Stimulated activated CD4-positive, alpha-beta T cell treated with anti-CD3 and anti-CD28 coated beads, Interleukin-1b, Interleukin-23, amount 100 ng/mL, for 24 hours (primary cell): Measurements from ENCODE around the gene DCHS2.

ENCODE experiments used
- DNase-seq, 4 experiments: peaks; one replicate each; pipeline ENCODE4 v3.0.0-alpha.2; 2020; ENCODE audit warnings: low read depth in 4 of 4, low spot score in 1 of 4

The DCHS2 gene

GRCh38 chr4:154390324-154390723 is 101.3 kb downstream of the DCHS2 start:
- DNase-seq = no peak

GRCh38 chr4:154389148-154389547 is 102.5 kb downstream of the DCHS2 start:
- no peak for DNase-seq

DNA sequence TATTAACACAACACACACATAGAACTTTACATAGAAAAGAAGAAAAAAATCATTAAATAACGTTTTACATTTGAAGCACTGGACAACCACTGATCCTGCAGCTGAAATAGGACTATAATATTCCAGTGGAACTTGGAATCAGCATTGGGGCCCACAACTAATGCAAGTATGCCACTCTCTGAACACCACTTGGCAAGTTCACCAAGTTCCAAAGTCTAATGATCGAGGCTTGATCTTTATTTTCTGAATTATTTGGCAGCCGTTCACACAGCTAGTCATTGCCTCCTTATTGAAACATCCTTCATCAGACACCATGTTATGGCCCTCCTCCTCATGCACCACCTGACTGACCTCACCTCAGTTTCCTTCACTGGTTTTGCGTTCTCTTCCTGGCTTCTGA is 107.6 kb downstream of the DCHS2 start:
- no peak for DNase-seq

DNA sequence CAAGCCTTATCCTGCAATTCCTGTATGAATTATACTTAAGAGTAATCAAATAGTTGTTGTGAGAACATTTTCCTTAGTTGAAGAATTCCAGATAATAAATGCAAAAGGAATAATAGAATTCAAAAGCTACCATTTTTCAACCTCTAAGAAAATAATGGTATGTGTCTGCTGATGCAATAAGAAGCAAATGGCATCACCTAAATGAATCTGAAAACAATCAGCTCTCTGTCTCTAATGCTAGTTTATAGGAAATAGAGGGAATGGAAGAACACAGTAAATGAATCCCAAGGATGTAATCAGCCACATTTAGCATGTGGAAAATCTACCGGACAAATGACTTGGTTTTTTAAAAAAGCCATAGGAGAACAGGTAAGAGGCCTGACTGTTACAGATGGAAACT is 115.1 kb downstream of the DCHS2 start:
- no peak for DNase-seq

- DNase-seq = no peak
These were observed 123.5 kb downstream of the DCHS2 start for GRCh38 chr4:154368060-154368459.

GRCh38 chr4:154367659-154368058 is 123.9 kb downstream of the DCHS2 start:
- DNase-seq = no peak

DNA sequence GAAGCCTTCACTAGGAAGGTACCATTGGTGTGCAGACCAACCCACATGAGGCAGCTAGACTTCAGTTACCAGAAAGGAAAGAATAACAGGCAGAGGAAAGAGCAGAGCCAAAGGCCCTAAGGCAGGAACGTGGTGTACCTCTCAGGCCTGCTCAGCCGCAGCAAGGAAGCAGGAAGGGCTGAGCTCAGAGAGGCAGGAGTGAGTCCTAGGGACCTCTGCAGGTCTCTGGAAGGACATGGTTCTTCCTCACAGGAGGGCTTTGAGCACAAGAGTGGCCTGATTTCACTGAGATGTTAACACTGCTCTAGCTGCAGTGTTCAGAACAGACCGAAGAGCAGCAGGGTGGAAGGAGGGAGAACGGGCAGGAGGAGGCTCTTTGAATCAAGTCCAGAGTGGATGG is 124.6 kb downstream of the DCHS2 start:
- DNase-seq = no peak

DNA sequence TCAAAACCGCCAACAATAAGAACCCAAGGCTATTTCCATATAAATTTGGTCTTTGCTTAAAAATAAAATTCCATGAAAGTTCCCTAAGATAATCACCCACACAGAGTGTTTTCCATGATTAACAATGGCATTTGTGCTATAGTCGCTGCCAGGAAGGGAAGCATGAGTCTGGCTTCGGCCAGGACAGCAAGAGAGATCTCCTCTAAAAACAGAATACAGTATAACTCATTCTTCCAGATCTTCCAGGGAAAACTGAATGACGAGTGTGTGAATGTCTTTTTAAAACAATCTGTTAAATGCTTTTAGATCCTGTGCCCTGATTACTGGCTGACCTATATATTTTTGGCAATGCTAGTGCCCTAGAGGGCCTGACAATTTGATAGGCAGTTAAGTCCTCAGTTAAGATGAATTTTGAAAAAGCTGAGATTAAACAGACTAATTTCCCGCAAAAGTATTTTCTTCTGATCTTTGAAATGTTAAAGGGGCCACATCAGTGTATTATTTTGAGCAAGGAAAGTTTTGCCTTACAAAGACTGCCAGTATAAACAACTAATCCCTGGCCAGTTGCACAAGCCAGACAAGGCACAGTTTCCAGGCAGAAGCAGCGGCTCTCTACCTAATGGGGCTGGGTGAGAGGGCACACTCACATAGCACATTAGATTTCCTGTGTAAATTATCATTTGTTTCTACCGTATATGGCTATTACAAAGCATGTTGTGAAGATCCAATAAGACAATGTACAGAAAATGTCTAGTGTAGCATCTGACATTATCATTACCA is 127.3 kb downstream of the DCHS2 start:
- no peak for DNase-seq

DNA sequence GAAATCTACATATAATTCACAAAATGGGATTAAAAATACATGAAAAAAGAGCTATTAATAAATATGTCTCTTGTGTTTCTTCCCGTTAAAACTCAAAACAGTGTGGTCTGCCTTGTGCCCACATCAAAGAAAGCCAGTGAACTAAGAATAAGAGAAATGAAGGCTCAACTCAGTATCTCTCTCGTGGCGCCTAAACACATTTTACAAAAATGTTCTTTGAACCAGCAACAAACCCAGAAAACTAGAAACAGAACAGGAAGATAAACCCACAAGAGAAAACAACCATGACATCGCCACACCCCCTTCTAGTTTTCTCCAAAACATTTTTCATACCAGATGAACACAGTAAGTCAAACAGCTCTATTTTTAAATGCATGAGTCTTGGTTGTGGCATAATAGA is 130.1 kb downstream of the DCHS2 start:
- DNase-seq = no peak

DNA sequence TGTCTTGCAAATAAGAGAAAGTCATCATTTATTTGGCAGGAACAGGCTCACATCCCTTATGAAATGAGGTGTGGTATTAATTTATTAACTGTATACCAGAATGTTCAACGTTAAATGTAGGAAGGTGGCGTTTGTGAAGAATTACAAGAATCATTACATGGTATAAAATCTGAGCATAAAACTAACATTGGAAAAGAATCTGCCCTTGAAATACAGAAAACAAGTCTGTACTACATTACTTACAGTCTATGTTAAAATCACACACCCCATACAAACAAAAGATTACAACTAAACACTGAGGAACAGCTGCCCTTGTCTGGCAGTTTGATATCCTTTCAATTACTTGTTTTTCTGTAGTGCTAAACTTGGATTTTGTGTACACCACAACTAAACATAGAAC is 131.1 kb downstream of the DCHS2 start:
- DNase-seq = no peak

- no peak for DNase-seq
These were observed 136.7 kb downstream of the DCHS2 start for GRCh38 chr4:154354883-154355282.

GRCh38 chr4:154349829-154350228 is 141.8 kb downstream of the DCHS2 start:
- DNase-seq = no peak

GRCh38 chr4:154348657-154349056 is 142.9 kb downstream of the DCHS2 start:
- DNase-seq = no peak

DNA sequence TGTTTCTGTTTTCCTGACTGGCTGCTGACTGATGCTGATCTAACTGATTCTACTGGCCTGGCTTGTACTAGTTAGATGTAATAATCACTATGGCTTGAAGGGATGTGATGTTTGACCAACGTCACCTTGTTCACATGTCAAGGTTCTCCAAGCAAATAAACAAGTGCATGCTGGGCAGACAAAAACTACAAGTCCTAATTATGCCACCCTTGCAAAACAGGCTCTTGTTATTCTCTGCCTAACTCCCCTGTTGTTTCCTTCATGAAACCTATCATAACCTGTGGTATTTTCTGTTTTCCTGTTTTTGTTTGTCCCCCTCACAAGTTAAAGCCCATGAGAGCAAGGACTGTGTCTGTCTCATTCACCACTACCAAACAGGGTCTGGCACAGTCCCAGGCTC is 146.2 kb downstream of the DCHS2 start:
- no peak for DNase-seq

DNA sequence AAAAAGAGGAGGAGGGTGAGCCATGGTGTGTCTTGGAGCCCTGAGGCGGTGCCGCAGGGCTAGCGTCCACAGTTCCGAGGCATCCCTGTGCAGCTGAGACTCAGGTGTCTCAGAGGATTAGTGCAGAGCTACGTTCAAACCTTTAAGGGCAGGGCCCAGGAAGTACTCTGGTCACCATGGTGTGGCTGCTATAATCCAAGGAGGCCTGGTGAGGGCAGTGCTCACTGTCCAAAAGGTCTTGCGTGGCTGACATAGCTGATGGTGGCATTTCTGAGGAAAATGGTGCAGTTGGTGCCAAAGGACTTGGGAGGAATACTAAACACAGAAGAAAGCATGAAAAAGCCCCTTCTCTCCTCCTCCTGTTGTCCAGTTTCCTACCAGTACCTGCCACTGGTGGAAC is 146.9 kb downstream of the DCHS2 start:
- no peak for DNase-seq

DNA sequence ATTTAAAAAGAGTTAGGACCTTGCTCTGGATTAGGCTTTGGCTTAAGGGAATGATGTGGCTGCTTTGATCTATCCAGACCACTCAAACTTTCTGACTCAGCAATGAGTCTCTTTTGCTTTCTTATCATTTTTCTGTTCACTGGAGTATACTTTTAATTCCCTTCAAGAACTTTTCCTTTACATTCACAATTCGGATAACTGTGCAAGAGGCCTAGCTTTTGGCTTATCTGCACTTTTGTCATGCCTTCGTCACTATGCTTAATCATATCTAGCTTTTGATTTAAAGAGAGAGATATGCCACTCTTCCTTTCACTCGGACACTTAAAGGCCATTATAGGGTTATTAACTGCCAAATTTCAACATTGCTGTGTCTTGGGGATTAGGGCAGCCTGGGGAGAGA is 147.9 kb downstream of the DCHS2 start:
- no peak for DNase-seq

- no peak for DNase-seq
These were observed 150.2 kb downstream of the DCHS2 start for GRCh38 chr4:154341448-154341847.

DNA sequence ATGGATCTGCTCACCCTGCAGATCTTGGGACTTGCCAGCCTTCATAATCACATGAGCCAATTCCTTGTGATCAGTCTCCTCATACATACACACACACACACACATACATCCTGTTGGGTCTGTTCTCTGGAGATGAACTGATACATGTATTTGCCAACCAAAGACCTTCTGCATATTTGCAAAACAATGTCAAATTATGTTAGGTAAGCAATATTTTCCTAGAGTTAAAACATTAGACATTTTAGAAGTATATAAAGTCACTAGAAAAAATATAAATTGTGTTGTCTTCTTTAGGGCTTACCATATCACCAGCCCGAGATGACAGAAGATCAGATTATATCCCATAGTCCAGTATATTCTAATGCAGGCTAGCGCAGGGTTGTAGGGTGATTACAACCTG is 156.0 kb downstream of the DCHS2 start:
- no peak for DNase-seq

GRCh38 chr4:154332681-154333421 is 158.7 kb downstream of the DCHS2 start:
- peak; percentile 11 to 52 (median 32) for DNase-seq

DNA sequence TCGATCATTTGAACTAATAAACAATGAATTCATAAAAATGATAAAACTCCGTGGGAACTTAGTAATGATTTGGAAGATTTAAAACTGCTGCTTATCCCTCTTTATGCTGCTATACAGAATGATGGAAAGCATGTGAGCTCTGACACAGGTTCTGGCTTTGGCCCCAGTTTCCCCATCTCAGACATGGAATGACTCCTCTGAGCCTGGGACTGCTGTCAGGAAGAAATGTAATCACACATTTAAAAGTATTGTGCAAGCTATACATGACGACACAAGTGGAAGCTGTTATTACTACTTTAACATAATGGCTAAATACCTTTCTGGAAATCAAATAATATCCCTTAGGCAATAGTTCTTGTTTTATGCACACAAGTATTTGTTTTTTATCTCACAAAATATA is 161.7 kb downstream of the DCHS2 start:
- DNase-seq = no peak

DNA sequence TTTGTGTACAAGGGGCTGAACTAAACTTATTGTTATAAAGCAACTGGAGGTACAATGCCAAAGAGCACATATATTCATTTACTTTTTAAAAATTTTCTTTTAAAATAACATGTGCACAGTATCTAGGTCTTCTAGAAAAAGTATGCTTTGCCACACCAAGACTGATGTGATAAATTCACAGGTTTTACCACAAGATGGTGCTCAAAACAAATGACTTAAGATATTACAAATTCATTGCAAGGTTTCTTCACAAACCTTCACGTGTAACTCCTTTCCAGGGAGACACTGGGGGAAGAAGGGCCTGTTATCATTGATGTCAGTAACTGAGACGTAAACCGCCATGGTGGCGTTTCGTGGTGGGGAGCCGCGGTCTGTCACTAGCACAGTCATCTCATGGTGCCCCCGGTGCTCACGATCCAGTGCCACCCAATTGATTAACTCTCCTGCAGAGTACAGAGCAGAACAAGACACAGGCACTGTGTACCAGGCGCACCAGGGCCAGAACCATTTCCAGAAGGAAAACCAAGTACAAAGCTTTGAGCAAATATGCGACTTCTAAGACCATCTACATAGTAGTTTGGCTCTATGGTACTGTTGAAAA is 162.2 kb downstream of the DCHS2 start:
- no peak for DNase-seq

DNA sequence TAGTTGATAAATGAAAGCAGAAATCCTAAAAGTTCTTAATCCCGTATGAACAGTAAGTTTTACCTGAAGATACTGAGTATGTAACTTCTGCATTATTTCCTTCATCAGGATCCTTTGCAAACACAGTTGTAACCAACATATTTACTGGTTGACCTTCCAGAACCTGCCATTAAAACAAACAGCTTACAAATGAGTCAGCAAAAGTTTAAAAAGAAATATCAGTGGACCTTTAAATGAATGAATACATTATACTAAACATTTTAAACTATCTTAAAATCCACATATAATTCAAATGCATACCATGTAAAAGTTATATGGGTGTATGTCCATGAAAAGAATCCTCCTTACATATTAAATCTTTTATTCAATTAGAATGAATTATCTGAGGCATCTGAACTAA is 163.6 kb downstream of the DCHS2 start:
- DNase-seq = no peak
